Measurements from ENCODE around the gene MYO5B.

DNA sequence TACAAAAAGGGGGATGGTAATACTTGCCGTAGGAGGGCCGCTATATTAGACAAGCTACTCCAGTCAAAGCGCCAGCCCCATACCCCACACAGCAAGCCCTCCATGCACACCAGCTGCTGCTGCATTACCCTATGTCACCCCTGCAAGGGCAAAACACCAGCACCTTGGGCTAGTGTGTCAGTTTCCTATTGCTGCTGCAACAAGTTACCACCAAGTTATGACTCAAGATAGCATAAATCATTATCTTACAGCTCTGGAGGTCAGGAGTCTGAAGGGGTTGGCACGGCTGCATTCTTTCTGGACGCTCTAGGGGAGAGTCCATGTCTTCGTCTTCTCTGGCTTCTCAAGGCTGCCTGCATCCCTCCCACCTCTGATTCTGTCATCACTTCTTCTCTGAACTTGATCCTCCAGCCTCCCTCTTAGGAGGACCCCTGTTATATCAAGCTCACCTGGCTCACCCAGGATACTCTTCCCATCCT lies 293.0 kb downstream of the MYO5B start:
- TF ChIP-seq, protein P1, sequence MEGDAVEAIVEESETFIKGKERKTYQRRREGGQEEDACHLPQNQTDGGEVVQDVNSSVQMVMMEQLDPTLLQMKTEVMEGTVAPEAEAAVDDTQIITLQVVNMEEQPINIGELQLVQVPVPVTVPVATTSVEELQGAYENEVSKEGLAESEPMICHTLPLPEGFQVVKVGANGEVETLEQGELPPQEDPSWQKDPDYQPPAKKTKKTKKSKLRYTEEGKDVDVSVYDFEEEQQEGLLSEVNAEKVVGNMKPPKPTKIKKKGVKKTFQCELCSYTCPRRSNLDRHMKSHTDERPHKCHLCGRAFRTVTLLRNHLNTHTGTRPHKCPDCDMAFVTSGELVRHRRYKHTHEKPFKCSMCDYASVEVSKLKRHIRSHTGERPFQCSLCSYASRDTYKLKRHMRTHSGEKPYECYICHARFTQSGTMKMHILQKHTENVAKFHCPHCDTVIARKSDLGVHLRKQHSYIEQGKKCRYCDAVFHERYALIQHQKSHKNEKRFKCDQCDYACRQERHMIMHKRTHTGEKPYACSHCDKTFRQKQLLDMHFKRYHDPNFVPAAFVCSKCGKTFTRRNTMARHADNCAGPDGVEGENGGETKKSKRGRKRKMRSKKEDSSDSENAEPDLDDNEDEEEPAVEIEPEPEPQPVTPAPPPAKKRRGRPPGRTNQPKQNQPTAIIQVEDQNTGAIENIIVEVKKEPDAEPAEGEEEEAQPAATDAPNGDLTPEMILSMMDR (optimal IDR thresholded peaks at IDR 0.05 in 1 of 3, IDR thresholded peaks at IDR 0.05 in 1 of 3, conservative IDR thresholded peaks at IDR 0.05 in 1 of 3; ENCODE audit: extremely low read depth in 1 of 3, insufficient read depth in 2 of 3, low read length in 3 of 3): no peak
- TF ChIP-seq EZH2 (IDR thresholded peaks at IDR 0.05; ENCODE audit: low read length): no peak

Measured in keratinocyte (primary cell).